Subcutaneous adipose tissue (tissue), 4 donors: ENCODE measurements around the gene TAF1C. TPM values are rescaled to one million over a fixed set of nuclear protein-coding genes. Genes with fewer than 3 reads are reported as not detected.

Experiments used
- CTCF ChIP-seq: fragments of 450-650 bp; IDR thresholded peaks from one replicate; pipeline ENCODE4 v1.5.1; 2016; ENCODE audit warnings: low read depth, mild to moderate bottlenecking, control low read depth, antibody characterized with exemption, moderate library complexity
- total RNA-seq, 4 donors: library from RNA; depleted of rRNA; stranded (reverse); fragments of >200 nt; gene quantifications; one replicate each; pipeline ENCODE4 v1.1.0, GENCODE V29; 2016

Gene TAF1C
- total RNA-seq, 4 donors from 2014 or later: 15.0 to 99.7 (median 36.5) TPM

GRCh38 chr16:84141143-84141670, 45.6 kb downstream of the TAF1C start:
- TF ChIP-seq CTCF: no peak

GRCh38 chr16:84139628-84140258, 47.1 kb downstream of the TAF1C start:
- no peak for TF ChIP-seq CTCF

GRCh38 chr16:84138824-84139627, 47.8 kb downstream of the TAF1C start:
- no peak for TF ChIP-seq CTCF

GRCh38 chr16:84138500-84138823, 48.4 kb downstream of the TAF1C start:
- TF ChIP-seq CTCF: no peak

- TF ChIP-seq CTCF: no peak
These were observed 49.0 kb downstream of the TAF1C start for GRCh38 chr16:84137769-84138357.

- no peak for TF ChIP-seq CTCF
These were observed 49.6 kb downstream of the TAF1C start for GRCh38 chr16:84137287-84137686.
